OCI-LY1 (cell line): ENCODE results near the gene ESYT1.

Source experiments
- H2AFZ ChIP-seq: fragments of 200-600 bp; sonication (generic), shearing (Covaris generic); 2 replicates; pipeline ENCODE4 v1.6.0; 2014; ENCODE audit warnings: antibody characterized with exemption, mild to moderate bottlenecking, low read length
- H3F3A ChIP-seq: fragments of 200-600 bp; sonication (generic), shearing (Covaris generic); 2 replicates; pipeline ENCODE4 v1.6.0; 2014; ENCODE audit warnings: mild to moderate bottlenecking, antibody characterized with exemption, low read length, moderate library complexity; ENCODE audit not compliant: insufficient read depth
- H3K27ac ChIP-seq: fragments of 200-600 bp; sonication (generic); 2 replicates; pipeline ENCODE4 v1.5.1; 2014; ENCODE audit warnings: low read length, mixed run types, mild to moderate bottlenecking, low read depth; ENCODE audit not compliant: poor library complexity, severe bottlenecking
- H3K27me3 ChIP-seq: fragments of 200-600 bp; sonication (generic); 2 replicates; pipeline ENCODE4 v1.6.0; 2014; ENCODE audit warnings: antibody characterized with exemption, mild to moderate bottlenecking, low read length, moderate library complexity; ENCODE audit not compliant: insufficient read depth
- H3K36me3 ChIP-seq: fragments of 200-600 bp; sonication (generic); 2 replicates; pipeline ENCODE4 v1.6.1; 2014; ENCODE audit warnings: mild to moderate bottlenecking, antibody characterized with exemption, low read length, moderate library complexity, mixed read lengths; ENCODE audit not compliant: insufficient read depth
- H3K4me1 ChIP-seq: fragments of 200-600 bp; sonication (generic); 2 replicates; pipeline ENCODE4 v1.5.1; 2014; ENCODE audit warnings: mild to moderate bottlenecking, low read length, moderate library complexity; ENCODE audit not compliant: insufficient read depth, severe bottlenecking
- H3K4me2 ChIP-seq: fragments of 200-600 bp; sonication (generic), shearing (Covaris generic); 2 replicates; pipeline ENCODE4 v1.6.1; 2014; ENCODE audit warnings: low read length
- H3K4me3 ChIP-seq: fragments of 200-600 bp; sonication (generic); 2 replicates; pipeline ENCODE4 v1.5.1; 2014; ENCODE audit warnings: low read length, low read depth, mild to moderate bottlenecking, mixed read lengths; ENCODE audit not compliant: poor library complexity, severe bottlenecking
- H3K79me2 ChIP-seq: fragments of 200-600 bp; shearing (Covaris generic); 2 replicates; pipeline ENCODE4 v1.6.1; 2016; ENCODE audit warnings: mixed run types, low read length, mixed read lengths; ENCODE audit not compliant: insufficient read depth
- H3K9ac ChIP-seq: fragments of 200-600 bp; sonication (generic), shearing (Covaris generic); 2 replicates; pipeline ENCODE4 v1.6.1; 2014; ENCODE audit warnings: mild to moderate bottlenecking, low read length, mixed read lengths
- H3K9me2 ChIP-seq: fragments of 200-600 bp; sonication (generic), shearing (Covaris generic); 2 replicates; pipeline ENCODE4 v1.6.1; 2014; ENCODE audit warnings: low read depth, mild to moderate bottlenecking, low read length, mixed read lengths
- H3K9me3 ChIP-seq: fragments of 200-600 bp; shearing (Covaris generic); 2 replicates; pipeline ENCODE4 v1.6.1; 2014; ENCODE audit warnings: low read length, mixed read lengths
- H4K20me1 ChIP-seq: fragments of 200-600 bp; sonication (generic), shearing (Covaris generic); 2 replicates; pipeline ENCODE4 v1.6.0; 2016; ENCODE audit warnings: mild to moderate bottlenecking, low read length; ENCODE audit not compliant: insufficient read depth
- CTCF ChIP-seq: fragments of 200-600 bp; sonication (generic), shearing (Covaris generic); IDR thresholded peaks from 2 replicates; pipeline ENCODE4 v1.5.1; 2017; ENCODE audit warnings: mild to moderate bottlenecking, antibody characterized with exemption, low read length, moderate library complexity, mixed read lengths
- EZH2 ChIP-seq: fragments of 200-600 bp; sonication (generic), shearing (Covaris generic); IDR thresholded peaks from 2 replicates; pipeline ENCODE4 v1.8.0; 2017; ENCODE audit warnings: borderline replicate concordance, mixed run types, mild to moderate bottlenecking, antibody characterized with exemption, low read length, moderate library complexity, mixed read lengths

The ESYT1 gene

GRCh38 chr12:56160193-56160763 lies 32.2 kb downstream of the ESYT1 start:
- H3K79me2 ChIP-seq = peaks cover 13% of the 10 kb centered on the region
- no peak overlapping the region for H2AFZ ChIP-seq
- no peaks in the 10 kb centered on the region for H3K9me3 ChIP-seq
- H3K9ac ChIP-seq = peak overlapping the region; percentile 83; the same call in 1 of the 2 replicates
- no peak for TF ChIP-seq EZH2
- TF ChIP-seq CTCF = no peak; the same call in 1 of the 2 replicates
- H3K27me3 ChIP-seq = no peaks in the 10 kb centered on the region
- H3K36me3 ChIP-seq = peaks cover 69% of the 10 kb centered on the region
- peak overlapping the region; percentile 74 for H3K27ac ChIP-seq
- H3F3A ChIP-seq = no peaks in the 10 kb centered on the region
- no peaks in the 10 kb centered on the region for H4K20me1 ChIP-seq
- peaks cover 41% of the 10 kb centered on the region for H3K4me1 ChIP-seq
- peak overlapping the region; percentile 90 for H3K4me2 ChIP-seq
- H3K4me3 ChIP-seq = peak overlapping the region; percentile 84
- no peaks in the 10 kb centered on the region for H3K9me2 ChIP-seq

- Histone ChIP-seq H3K4me3 (peak overlapping the region; percentile 84), H3K4me1 (peaks cover 41% of the 10 kb centered on the region), H2AFZ (no peak overlapping the region), H3F3A (no peaks in the 10 kb centered on the region), H3K79me2 (peaks cover 13% of the 10 kb centered on the region), H3K9ac (peak overlapping the region; percentile 83; the same call in 1 of the 2 replicates), H3K4me2 (peak overlapping the region; percentile 90), H4K20me1 (no peaks in the 10 kb centered on the region), H3K9me2 (no peaks in the 10 kb centered on the region), H3K27me3 (no peaks in the 10 kb centered on the region), H3K36me3 (peaks cover 71% of the 10 kb centered on the region), H3K9me3 (no peaks in the 10 kb centered on the region), H3K27ac (no peak overlapping the region)
- TF ChIP-seq EZH2 = no peak
- TF ChIP-seq CTCF = no peak
These were observed 33.0 kb downstream of the ESYT1 start for GRCh38 chr12:56160894-56161689.

GRCh38 chr12:56161690-56162351 lies 33.8 kb downstream of the ESYT1 start:
- no peaks in the 10 kb centered on the region for H3K9me3 ChIP-seq
- no peaks in the 10 kb centered on the region for H3K9me2 ChIP-seq
- peaks cover 39% of the 10 kb centered on the region for H3K4me1 ChIP-seq
- H3K36me3 ChIP-seq = peaks cover 78% of the 10 kb centered on the region
- H3F3A ChIP-seq = no peaks in the 10 kb centered on the region
- H3K4me3 ChIP-seq = no peak overlapping the region
- no peaks in the 10 kb centered on the region for H3K27me3 ChIP-seq
- H2AFZ ChIP-seq = no peak overlapping the region
- H3K9ac ChIP-seq = no peak overlapping the region
- no peaks in the 10 kb centered on the region for H4K20me1 ChIP-seq
- H3K27ac ChIP-seq = no peak overlapping the region
- no peak overlapping the region for H3K4me2 ChIP-seq
- peaks cover 13% of the 10 kb centered on the region for H3K79me2 ChIP-seq
- no peak for TF ChIP-seq EZH2
